ENCODE data around the gene LRRC75A.

Gene LRRC75A

GRCh38 chr17:16492613-16493530, 879 bp upstream of the LRRC75A start:
- no peak for DNase-seq

DNA sequence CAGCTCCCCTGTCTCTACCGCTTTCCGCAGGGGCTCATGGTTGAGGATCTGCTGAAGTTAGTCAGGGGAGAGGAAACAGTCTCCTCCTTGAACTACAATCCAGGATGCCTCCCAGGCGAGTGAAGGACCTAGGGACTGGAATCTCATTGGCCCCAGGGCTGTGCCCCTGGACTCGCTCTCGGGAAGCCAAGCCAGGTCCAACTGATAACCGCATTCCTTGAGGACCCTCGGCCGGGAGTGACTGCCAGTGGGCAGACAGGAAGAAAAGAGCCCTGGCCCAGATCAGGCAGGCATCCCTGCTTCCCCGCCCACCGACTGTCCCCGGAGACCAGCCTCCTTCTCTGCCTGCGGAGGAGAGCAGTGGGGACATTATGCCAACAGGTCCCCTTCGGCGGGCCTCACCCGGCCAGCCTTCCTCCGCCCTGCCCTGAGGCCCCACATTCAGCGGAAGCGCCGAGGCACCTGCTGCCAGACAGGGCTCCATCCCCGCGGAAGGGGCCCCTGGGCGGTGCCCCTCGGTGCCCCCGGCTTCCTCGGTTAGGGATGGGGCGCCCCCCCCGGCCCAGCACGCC, 776 bp downstream of the LRRC75A start:
- peak; percentile 10 for DNase-seq

GRCh38 chr17:16489431-16489830, 2.6 kb downstream of the LRRC75A start:
- no peak for DNase-seq

- DNase-seq, result no peak
These were observed 3.0 kb downstream of the LRRC75A start for GRCh38 chr17:16488968-16489337.

GRCh38 chr17:16488186-16488967, 3.6 kb downstream of the LRRC75A start:
- no peak for DNase-seq

DNA sequence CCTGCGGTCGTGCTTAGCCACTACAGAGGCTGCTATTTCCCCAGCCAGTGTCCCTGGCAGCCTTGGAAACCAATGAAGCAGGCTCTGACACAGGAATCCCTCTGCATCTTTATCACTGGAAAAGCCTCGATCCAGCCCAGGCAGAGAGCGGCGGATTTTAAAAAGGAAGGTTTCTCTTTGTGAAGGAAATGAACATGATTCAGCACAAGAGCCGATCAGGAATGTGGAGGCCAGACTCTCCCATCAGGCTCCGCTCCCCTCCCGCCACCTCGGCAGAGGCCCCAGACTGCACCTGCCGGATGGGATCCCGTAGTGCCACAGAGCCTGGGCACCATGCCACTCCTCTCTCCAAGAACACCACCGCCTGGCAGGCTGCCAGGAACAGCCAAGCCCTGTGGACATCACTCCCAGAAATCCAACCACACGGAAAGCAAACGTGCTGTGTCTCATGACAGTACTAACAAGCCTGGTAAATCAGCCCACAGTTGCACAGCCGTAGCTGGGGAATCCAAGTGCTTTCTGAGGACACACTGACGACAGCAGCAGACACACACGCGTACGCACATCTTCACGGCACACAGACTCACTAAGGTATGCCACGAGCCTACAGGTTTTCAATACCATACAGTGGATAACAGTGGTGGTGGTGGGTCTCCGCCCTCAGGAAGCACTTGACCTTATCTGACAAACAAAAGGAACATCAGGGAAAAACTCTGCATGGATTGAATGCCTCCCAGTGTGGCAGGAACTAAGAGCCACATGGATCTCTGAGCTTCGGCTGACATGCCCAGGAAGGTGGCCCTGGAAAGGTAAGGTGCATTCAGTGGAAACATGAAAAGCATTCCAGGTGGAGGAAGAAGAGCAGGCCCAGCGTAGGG, 5.4 kb downstream of the LRRC75A start:
- DNase-seq, result no peak

- DNase-seq, result no peak
These were observed 7.4 kb downstream of the LRRC75A start for GRCh38 chr17:16484445-16485175.

DNA sequence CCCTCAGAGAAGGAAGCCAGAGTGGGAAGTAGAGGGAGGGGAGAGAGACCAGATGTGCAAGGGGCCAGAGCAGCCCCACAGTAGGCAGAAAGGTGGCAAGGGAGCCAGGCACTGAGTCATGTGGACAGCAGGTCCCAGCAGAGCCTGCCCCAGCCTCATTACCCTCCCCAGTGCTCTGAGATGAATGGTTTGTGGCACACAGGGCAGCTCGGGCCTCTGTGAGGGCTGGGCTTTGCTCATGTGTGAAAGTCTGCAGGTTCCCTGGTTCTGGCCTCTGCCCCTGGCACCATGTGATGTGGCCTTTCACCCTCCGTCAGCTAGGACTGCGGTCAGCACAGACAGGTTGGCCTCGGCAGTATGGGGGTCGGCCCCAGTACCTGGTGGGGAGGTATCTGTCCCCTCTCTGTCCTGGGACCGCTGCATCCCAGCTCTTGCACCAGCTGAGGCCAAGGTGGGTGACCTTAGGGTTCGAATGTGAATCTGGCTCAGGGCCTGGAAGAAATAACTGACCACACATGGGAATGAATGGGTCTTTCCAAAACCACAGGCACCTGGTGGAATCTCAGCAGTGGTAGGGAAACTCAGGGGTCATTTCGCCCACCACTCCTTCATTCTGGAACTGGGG, 8.9 kb downstream of the LRRC75A start:
- DNase-seq, result no peak

DNA sequence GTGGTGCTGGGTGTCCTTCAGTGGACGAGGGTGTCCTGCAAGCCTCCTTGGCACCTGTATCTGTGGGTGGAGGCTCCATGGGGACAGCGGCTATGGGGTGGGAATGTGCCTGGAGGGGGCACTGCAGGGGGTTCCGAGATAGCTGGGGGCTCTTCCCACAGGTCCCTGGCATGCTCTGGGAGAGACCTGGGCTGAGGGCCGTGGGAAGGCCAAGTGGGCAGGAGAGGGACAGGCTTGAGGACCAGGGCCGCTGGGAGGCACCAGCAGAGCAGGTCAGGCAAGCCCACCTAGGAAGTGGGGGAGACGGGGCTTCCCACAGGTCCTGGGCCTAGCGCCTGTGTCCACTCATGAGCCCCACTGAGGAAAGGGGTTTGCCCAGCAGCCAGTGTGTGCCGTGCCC, 9.7 kb downstream of the LRRC75A start:
- no peak for DNase-seq

DNA sequence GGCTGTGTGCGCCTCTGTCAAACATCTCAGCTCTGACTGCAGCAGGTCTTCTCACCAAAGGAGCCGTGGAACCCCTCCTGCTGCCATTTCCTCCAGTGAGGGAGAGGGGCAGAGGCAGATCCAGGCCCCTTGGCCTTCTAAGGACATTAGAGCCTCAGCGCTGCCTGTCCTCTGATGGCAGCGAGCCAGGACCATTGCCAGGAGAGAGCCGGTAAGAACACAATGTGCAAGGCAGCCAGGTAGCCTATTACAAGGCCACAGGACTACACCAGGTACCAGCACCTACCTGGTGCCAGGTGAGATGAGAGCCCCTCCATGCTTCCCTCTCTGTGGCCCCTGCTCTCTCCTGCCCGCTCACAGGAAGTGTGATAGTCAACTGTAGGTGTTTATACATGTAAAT, 11.0 kb downstream of the LRRC75A start:
- DNase-seq, result no peak

DNA sequence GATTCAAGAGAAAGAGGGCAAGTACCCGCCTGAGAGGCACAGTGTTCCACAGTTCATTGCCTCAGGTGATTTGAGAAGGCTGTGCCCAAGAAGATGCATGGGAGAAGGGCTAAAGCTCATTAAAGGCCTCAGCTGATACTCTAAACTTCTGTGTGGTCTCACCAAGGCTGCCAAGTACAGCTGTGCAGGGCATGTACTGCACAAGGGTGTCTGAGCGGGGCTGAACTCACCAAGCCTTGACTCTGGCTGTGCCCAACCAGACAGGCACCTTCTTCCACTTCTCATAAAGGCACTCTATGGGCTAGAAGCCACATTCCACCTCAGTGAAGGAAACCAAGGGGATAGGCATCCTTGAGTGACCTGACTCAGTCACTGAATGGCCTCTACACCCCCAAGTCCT, 12.7 kb downstream of the LRRC75A start:
- no peak for DNase-seq

DNA sequence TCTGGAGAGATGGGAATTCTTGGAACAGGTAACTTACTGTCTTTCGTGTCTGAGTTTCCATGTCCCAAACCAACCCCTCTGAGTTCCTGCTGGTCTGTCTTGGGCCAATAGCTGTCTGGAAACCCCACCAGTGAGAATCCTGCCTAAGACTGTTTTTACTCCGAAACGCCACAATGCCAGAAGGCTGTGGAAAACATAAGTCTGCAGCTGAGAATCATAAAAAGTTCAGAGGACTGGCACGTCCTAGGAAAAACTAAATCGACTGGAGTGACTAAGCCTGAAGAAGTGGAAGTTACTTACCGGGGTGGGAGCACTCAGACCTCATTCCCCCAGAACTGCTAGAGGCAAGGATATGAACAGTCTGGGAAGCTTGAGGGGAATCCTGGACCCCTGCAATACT, 13.3 kb downstream of the LRRC75A start:
- DNase-seq, result no peak

DNA sequence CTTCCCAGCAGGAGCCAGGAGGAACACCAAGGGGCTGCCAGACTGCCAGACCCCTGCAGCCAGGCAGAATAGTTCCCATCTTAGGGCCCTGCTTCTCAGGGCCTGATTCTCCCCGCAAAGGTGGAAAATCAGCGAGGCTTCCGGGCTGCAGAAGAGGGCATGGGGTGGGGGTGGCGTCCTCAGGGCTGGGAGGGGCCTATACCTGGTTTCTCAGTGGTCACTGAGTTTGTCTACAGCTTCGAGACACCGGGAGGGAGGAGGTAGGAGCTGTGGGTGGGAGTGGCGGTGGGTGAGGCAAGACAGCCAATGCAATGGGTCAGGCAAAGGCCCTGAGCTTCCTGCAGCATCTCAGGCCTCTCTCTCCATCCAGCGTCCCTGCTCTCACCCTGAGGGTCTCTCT, 14.3 kb downstream of the LRRC75A start:
- no peak for DNase-seq

DNA sequence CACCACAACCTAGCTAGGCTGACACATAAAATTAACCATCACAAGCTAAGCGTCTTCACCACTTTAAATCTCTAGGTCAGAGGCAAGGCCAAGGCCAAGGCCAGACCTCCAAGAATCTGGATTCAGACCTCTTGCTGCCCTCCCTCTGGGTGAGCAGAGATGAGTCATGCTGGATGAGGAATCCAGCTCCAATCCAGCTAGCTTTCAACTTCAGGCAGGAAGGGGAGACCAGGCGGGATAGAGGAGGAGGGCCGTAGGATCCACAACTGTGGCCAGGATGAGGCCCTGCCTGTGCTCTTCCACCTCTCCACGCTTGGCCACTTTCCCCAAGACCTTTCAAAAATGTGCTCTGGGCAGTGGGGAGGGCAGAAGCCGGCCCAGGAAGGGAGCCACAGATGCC, 14.7 kb downstream of the LRRC75A start:
- DNase-seq, result no peak

GRCh38 chr17:16475179-16475704, 16.8 kb downstream of the LRRC75A start:
- no peak for DNase-seq

DNA sequence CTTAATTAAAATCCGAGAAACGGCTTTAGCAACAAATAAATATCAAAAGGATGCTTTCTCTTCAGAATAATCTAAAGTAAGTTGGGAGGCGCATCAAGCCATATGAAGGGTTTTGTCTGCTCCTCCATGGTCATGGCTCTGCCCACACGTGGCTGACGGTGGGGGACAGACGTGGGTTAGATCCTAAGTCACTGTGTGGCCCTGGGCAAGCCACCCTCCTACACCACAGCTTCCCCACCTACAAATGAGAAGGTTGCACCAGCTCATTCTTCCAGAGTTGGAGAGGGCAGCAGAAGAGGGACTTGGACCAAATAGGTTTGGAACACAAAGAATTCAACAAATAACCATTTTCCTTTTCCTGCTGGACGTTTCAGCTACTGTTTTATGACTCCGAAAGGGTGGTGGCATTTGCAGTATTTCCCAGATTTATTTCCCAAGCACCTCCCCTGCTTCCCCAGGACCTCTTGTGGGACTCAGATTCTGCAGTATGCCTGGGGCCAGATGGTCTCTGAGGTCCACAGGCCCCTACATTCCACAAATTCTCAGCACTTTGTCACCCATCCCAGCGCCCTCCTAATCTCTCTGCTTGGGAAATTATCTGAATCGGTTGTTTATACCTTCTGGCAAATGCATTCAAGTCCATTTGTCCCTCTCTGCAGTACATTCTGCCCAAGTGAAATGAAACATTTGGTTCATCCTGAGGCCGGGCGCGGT, 17.8 kb downstream of the LRRC75A start:
- no peak for DNase-seq

GRCh38 chr17:16473044-16474011, 18.7 kb downstream of the LRRC75A start:
- DNase-seq, result no peak

DNA sequence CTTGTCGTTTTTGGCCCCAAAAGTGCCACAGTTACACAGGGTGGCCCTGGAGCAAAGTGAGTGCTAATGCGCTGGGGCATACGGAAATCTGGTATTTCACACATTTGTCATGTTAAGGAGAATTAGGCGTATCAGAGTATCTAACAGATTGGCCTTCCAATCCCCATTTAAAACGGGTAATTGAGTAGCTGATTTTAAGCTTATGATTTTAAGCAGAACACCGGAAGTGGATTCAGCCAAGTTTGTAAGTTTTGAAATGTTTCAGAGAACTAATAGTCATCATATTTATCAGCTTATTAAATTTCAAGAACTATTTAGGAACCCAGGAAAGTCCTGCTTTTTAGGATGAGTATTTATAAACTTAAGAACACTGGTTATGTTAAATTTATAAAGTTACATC, 19.5 kb downstream of the LRRC75A start:
- no peak for DNase-seq

DNA sequence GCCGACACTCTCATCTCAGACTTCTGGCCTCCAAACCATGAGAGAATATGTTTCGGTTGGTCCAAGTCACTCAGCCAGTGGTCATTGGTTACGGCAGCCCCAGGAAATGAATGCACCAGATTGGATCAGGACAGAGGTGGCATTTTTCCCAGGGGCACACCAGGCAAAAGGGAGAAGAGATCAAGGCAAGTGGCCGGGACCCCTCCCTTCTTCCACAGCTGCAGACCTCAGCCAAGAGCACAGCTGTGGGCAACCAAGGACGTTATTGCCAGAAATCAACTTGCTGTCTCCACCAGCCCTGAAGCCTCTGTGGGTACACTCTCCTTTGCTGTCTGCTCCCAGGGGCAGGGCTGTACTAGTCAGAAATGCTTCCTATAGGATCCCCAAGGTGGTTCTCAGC, 20.7 kb downstream of the LRRC75A start:
- no peak for DNase-seq

All from stimulated activated CD4-positive, alpha-beta T cell treated with anti-CD3 and anti-CD28 coated beads, Interleukin-12 subunit alpha, Interleukin-12 subunit beta, amount 100 ng/mL, for 4 hours (primary cell).